Measurements from ENCODE around the gene ZNRD2. TPM values are rescaled to one million over a fixed set of nuclear protein-coding genes. Genes with fewer than 3 reads are reported as not detected.
"Not testable (repeated sequence)": the region's sequence is repeated elsewhere in the genome, so short reads cannot be mapped to it uniquely, and the experiment has no call there.

Gene ZNRD2, protein sequence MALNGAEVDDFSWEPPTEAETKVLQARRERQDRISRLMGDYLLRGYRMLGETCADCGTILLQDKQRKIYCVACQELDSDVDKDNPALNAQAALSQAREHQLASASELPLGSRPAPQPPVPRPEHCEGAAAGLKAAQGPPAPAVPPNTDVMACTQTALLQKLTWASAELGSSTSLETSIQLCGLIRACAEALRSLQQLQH
- total RNA-seq, result 10 to 100 TPM; 28.2 to 79.1 (median 41.3) TPM

- Histone ChIP-seq H3K4me3 (replicated peaks in 1 of 3) (peak within 1 kb of the TSS; percentile 90 to 93 (median 91)), H3K4me1 (peaks cover 62 to 74% of the 10 kb centered on the region in 2 donors), H3K9me3 (no peaks in the 10 kb centered on the region), H3K27ac (peak within 1 kb of the TSS; percentile 86 to 90 (median 90)), H3K36me3 (no peaks in the 10 kb centered on the region), H3K27me3 (no peaks in the 10 kb centered on the region)
- WGBS, 2 donors, result 0% methylated on average over 18 to 19 of the region's 89 CpGs
- DNase-seq, result peak; percentile 99
- TF ChIP-seq, protein P1, sequence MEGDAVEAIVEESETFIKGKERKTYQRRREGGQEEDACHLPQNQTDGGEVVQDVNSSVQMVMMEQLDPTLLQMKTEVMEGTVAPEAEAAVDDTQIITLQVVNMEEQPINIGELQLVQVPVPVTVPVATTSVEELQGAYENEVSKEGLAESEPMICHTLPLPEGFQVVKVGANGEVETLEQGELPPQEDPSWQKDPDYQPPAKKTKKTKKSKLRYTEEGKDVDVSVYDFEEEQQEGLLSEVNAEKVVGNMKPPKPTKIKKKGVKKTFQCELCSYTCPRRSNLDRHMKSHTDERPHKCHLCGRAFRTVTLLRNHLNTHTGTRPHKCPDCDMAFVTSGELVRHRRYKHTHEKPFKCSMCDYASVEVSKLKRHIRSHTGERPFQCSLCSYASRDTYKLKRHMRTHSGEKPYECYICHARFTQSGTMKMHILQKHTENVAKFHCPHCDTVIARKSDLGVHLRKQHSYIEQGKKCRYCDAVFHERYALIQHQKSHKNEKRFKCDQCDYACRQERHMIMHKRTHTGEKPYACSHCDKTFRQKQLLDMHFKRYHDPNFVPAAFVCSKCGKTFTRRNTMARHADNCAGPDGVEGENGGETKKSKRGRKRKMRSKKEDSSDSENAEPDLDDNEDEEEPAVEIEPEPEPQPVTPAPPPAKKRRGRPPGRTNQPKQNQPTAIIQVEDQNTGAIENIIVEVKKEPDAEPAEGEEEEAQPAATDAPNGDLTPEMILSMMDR (IDR thresholded peaks at IDR 0.05), result peak in 4 of 6 experiments; percentile 41 to 66 (median 53)
- TF ChIP-seq POLR2A (IDR thresholded peaks at IDR 0.05), result peak in 1 of 2 donors; percentile 78
- intact Hi-C loops (cut with DNase I), result no loop called here
Measured at GRCh38 chr11:65569973-65570918, at the start of gene ZNRD2. TSS of gene ZNRD2 (plus strand) at chr11:65570477. CDS start at chr11:65570492, 15 bp downstream.

DNA sequence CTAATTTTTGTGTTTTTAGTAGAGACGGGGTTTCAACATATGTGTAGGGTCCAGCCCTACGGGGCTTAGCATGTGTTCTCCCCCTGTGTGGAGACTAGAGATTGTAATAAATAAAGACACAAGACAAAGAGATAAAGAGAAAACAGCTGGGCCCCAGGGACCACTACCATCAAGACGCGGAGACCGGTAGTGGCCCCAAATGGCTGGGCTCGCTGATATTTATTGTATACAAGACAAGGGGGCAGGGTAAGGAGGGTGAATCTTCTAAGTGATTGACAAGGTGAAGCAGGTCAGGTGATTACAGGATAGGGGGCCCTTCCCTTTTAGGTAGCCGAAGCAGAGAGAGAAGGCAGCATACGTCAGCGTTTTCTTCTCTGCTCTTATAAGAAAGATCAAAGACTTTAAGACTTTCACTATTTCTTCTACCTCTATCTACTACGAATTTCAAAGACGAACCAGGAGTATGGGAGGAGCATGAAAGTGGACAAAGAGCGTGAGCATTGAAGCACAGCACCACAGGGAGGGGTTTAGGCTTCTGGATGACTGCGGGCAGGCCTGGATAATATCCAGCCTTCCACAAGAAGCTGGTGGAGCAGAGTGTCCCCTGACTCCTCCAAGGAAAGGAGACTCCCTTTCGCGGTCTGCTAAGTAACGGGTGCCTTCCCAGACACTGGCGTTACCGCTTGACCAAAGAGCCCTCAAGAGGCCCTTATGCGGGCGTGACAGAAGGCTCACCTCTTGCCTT, 48.3 kb upstream of the ZNRD2 start:
- not testable (repeated sequence) for H3K27me3 ChIP-seq; H3K9me3 ChIP-seq; H3K36me3 ChIP-seq; H3K4me3 ChIP-seq (replicated peaks in 1 of 3)
- intact Hi-C loops (cut with DNase I), result loop anchor here (10.0 kb wide), 1 partner anchor 237 kb away; no protein-coding TSS in a partner anchor
- 35 to 54% methylated on average over 18 to 20 of the region's 20 CpGs for WGBS, 2 donors
- Histone ChIP-seq H3K4me1 (peaks cover 32 to 39% of the 10 kb centered on the region in 2 donors), H3K27ac (peak overlapping the region; percentile 48 to 72 (median 67))
- TF ChIP-seq POLR2A (IDR thresholded peaks at IDR 0.05), result peak in 1 of 2 donors; percentile 38
- DNase-seq, result peak; percentile 76 to 81

- Histone ChIP-seq H3K4me1 (peaks cover 32 to 39% of the 10 kb centered on the region in 2 donors), H3K36me3 (peaks cover 9 to 10% of the 10 kb centered on the region in 2 donors)
- WGBS, 2 donors, result 82 to 90% methylated on average over 18 of the region's 18 CpGs
- H3K27me3 ChIP-seq; H3K27ac ChIP-seq; H3K9me3 ChIP-seq; DNase-seq; H3K4me3 ChIP-seq (replicated peaks in 1 of 3): not testable (repeated sequence)
- intact Hi-C loops (cut with DNase I), result loop anchor here (10.0 kb wide), 1 partner anchor 238 kb away; no protein-coding TSS in a partner anchor
Measured at GRCh38 chr11:65522718-65523630, 47.3 kb upstream of the ZNRD2 start.

DNA sequence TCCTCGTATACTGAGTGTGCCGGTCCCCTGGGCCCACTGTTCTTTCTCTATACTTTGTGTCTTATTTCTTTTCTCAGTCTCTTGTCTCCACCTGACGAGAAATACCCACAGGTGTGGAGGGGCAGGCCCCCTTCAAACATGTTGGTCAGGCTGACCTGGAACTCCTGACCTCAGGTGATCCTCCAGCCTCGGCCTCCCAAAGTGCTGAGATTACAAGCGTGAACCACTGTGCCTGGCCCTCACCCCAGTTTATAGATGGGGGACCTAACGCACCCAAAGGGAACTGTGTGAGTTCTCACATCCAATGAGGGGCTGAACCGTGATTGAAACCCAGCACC, 46.7 kb upstream of the ZNRD2 start:
- intact Hi-C loops (cut with DNase I), result loop anchor here (10.0 kb wide), 1 partner anchor 239 kb away; no protein-coding TSS in a partner anchor
- not testable (repeated sequence) for H3K4me3 ChIP-seq (replicated peaks in 1 of 3); H3K27me3 ChIP-seq; H3K9me3 ChIP-seq; DNase-seq
- 93 to 96% methylated on average over 7 of the region's 7 CpGs for WGBS, 2 donors
- peaks cover 10 to 12% of the 10 kb centered on the region in 2 donors for H3K36me3 ChIP-seq
- H3K4me1 ChIP-seq, result peaks cover 32 to 39% of the 10 kb centered on the region in 2 donors
- H3K27ac ChIP-seq, result peak overlapping the region in 2 of 3 donors; percentile 67 to 72

DNA sequence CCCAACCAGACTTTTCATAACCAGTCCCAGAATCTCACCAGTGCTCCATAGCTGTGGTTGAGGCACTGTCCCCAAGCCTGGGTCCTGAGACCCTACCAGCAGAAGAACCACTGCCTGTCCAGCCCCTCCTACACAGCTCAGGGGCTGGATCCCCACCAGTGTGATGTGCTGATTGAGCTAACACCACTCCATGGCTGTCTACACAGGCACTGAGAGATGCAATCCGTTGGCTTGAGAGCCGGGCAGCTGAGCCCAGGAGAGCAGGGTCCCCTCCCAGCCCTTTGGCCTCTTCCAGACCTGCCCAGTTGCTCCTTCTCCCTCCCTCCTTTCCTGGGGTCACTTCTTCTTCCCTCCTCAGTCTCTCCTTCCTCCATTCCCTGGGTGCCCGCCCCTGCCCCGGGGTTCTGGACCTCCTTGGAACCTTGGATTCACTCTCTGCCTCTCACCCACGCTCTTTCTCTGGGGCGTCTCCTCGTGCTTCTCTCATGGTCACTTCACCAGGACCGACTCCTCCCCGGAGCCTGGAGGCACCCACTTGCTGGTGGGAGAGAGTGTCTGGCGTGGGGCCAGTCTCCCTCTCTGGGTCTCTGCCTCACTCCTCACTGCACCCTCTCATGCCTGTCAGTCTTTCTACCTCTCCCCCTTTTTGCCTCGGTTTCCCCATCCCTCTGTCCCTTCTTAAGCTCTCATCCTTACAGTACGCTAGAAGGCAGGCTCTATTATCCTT, 46.1 kb upstream of the ZNRD2 start:
- WGBS, 2 donors, result 14 to 30% methylated on average over 12 of the region's 12 CpGs
- Histone ChIP-seq H3K27ac (peak overlapping the region; percentile 10 to 72 (median 67)), H3K27me3 (no peaks in the 10 kb centered on the region), H3K4me3 (replicated peaks in 1 of 3) (peak overlapping the region in 1 of 3 donors; percentile 14), H3K9me3 (no peaks in the 10 kb centered on the region), H3K36me3 (peaks cover 10 to 12% of the 10 kb centered on the region in 2 donors), H3K4me1 (peaks cover 32 to 39% of the 10 kb centered on the region in 2 donors)
- peak; percentile 83 to 96 for DNase-seq
- TF ChIP-seq, protein P1 (IDR thresholded peaks at IDR 0.05), result no peak
- TF ChIP-seq POLR2A (IDR thresholded peaks at IDR 0.05), result no peak
- intact Hi-C loops (cut with DNase I), result loop anchor here (10.0 kb wide), 1 partner anchor 239 kb away; no protein-coding TSS in a partner anchor
